GM12801 (cell line): Measurements from ENCODE around the gene STX8.

ENCODE experiments used
- TF ChIP-seq, protein P1 (sequence below): IDR thresholded peaks from one replicate; pipeline ENCODE4 v1.5.1; 2011; ENCODE audit warnings: control low read depth; ENCODE audit not compliant: insufficient read length; ENCODE audit errors: extremely low read depth

Gene STX8

DNA sequence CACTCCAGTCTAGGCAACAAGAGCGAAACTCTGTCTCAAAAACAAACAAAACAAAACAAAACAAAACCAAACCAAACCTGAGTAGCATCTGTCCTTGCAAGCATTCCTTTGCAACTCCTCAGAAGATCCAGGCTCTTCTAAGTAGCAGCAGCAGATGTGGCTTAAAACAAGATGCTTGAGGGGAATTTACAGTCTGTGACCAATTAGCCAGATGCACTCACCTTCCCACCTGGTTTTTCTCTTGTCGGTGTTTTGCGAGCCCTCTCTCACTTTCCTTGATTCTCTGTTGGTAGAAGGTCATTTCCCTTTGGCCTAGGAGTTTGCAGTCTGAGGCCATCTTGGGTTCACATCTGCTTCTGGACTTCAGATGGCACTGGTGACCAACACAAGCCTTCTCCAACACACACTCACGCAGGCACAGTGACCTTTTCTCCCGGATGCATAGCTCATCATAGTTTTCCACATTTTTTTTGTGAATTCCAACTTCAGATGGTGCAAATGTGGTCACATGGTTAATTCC is 276.8 kb downstream of the STX8 start:
- TF ChIP-seq, protein P1, sequence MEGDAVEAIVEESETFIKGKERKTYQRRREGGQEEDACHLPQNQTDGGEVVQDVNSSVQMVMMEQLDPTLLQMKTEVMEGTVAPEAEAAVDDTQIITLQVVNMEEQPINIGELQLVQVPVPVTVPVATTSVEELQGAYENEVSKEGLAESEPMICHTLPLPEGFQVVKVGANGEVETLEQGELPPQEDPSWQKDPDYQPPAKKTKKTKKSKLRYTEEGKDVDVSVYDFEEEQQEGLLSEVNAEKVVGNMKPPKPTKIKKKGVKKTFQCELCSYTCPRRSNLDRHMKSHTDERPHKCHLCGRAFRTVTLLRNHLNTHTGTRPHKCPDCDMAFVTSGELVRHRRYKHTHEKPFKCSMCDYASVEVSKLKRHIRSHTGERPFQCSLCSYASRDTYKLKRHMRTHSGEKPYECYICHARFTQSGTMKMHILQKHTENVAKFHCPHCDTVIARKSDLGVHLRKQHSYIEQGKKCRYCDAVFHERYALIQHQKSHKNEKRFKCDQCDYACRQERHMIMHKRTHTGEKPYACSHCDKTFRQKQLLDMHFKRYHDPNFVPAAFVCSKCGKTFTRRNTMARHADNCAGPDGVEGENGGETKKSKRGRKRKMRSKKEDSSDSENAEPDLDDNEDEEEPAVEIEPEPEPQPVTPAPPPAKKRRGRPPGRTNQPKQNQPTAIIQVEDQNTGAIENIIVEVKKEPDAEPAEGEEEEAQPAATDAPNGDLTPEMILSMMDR = no peak

DNA sequence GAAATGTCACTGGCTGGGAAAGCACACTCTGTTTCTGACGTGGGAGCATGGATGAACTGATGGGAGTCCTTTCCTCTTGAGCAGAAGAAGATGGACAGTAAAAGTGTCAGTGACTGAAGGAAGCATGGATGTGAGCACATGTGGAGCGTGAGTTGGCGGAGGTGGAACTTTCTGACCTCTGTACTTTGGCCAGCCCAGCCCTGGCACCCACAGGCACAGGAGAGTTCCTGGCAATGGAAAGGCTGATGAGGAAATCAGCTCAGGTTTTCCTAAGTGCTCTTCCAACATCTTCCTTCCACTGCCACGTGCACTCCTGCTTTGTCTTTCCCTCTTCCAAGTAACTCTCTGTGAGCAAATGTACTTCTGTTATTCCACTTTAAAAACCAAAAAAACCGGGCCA is 277.5 kb downstream of the STX8 start:
- TF ChIP-seq, protein P1 = no peak

DNA sequence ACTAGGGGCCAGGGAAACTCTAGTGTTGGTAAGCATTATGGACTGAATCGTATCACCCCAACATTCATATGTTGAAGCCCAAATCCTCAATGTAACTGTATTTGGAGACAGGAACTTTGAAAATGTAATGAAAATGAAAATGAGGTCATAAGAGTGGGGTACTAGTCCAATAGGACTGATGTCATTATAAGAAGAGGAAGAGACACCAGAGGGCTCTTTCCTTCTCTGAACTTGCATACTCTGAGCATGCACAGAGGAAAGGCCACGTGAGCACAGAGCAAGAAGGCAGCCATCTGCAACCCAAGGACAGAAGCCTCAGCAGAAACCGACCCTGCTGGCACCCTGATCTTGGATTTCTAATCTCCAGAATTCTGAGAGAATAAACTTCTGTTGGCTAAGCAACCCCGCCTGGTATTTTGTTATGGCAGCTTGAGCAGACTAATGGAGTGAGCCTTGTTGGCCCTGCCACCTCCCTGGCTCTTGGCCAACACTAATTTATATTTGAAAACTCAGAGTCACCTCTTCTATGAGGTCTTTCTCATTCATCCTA is 280.9 kb downstream of the STX8 start:
- TF ChIP-seq, protein P1 = no peak

DNA sequence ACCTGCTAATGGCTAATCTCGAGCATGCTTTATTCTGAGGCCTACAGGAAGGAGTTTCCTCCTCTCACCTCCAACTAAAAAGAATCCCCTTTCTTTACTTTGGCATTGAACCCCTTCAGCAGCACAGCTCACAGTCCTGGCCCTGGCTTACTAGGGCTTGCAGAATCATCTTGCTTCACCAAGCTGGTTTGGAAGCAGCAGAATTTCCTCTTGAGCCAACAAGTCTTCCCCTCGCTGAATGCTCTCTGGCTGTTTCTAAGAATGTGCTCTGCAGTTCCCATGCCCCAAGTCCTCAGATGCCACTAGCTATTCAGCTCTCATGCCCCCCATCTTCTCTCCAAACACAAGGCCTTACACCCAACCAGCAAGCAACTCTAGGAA is 283.1 kb downstream of the STX8 start:
- TF ChIP-seq, protein P1 = no peak

DNA sequence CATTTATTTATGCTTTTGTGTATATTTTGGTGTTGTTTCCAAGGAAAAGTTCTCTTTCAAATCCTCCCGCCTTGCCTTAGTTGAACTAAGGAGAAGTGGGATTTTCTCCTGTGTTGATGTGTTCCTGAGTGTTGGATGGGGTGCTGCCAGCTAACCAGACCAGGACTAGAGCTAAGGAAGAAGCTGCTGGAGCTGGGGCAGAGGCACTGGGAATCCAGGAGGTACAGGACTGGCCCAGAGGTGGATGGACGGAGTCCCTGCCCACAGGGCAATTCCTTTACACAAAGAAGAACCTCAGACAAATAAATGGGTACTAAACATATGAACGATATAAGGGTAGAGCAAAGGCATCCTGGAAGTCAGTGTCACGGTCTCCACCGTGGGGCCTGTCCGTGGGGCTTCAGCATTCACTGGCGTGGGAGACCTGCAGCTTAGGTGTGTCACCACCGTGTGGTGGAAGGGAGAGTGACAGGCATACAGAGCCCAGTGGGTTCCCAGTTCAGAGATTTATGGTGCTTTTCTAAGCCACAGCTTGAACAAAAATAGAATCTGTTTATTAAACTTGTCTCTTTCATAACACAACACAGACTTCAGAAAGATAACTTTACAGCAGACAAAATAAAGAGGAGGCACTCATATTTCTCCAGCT is 283.6 kb downstream of the STX8 start:
- TF ChIP-seq, protein P1 = no peak

DNA sequence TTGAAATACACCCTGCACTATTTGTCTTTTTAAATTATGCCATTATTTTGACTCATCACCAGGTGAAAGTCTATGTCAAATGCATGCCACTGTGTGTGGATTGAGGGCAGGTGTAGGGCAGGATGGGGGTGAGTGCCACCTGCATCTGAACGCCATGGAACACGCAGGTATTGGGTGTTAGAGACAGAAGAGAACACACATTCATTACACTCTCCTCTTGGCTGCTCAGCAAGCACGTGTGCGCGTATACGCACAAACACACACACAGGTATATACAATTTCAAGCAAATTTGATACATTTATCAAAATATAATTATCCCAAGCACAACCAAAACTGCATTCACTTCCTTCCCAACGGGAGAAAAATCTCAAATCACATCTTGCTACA is 285.4 kb downstream of the STX8 start:
- TF ChIP-seq, protein P1 = no peak

DNA sequence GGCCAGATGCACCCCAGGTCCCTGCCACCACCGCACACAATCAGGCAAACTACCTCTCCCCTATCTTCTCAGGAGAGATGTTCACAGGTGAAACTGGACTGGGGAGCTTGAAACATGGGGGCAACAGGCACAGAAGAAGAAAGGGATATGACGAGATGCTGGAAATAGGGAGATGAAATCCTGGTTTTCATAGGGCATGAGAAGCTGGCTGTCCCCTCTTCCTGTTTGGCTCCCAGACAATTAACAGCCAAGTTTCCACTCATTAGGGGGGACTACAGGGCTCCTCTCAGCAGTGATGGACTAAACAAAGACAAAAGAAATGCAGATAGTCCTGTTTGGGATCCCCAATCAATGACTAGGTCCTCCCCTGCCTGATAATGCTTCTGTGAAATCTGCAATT is 288.3 kb downstream of the STX8 start:
- TF ChIP-seq, protein P1 = no peak

DNA sequence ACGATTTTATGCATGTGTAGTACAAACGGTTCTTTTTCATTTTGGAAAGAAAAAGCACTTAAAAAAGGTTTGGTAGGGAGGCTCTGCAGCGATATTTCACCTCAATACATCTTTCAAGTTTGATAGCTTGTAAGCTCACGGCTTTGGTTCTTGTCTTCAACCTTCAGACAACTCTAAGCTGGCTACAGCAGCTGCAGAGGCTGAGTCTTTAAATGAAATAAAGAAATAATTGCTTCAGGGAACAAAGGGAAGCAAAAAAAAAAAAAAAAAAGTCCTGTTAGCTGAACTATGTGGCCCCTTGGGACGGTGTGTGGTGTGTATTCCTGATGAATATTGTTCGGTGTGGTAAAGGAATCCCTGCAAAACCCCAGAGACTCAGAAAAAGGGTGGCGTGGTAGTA is 289.2 kb downstream of the STX8 start:
- TF ChIP-seq, protein P1 = no peak
